ENCODE results near the gene CHN1.

Gene CHN1

GRCh38 chr2:174918886-174919526 lies 86.2 kb downstream of the CHN1 start:
- Histone ChIP-seq H4K20me1 (ENCODE audit: control insufficient read depth, insufficient read depth, low read depth, low read length) (no peaks in the 10 kb centered on the region), H3K4me2 (ENCODE audit: low read length) (no peak overlapping the region), H3K9me3 (ENCODE audit: control insufficient read depth, insufficient read depth, low read length) (no peaks in the 10 kb centered on the region), H3K27me3 (ENCODE audit: control insufficient read depth, low read length) (0 out of 2 replicates have a peak, but pooled peaks cover 3% of the 10 kb centered on the region), H3K27ac (ENCODE audit: low read depth, low read length) (no peak overlapping the region), H3K9me2 (replicated peaks; ENCODE audit: control insufficient read depth, low read length) (no peaks in the 10 kb centered on the region), H3K36me3 (ENCODE audit: control insufficient read depth, low read length) (no peaks in the 10 kb centered on the region), H3K4me3 (ENCODE audit: low read length) (no peak overlapping the region), H3F3A (ENCODE audit: control insufficient read depth, insufficient read depth) (no peaks in the 10 kb centered on the region), H3K79me2 (ENCODE audit: control insufficient read depth, low read length) (no peaks in the 10 kb centered on the region), H3K4me1 (ENCODE audit: control insufficient read depth, low read length) (no peaks in the 10 kb centered on the region)
- no peak for TF ChIP-seq CTCF (IDR thresholded peaks at IDR 0.05; ENCODE audit: low read depth, low read length, poor library complexity, severe bottlenecking)
- no peak for TF ChIP-seq EZH2phosphoT487 (IDR thresholded peaks at IDR 0.05; ENCODE audit: borderline replicate concordance, low read length)

- no peak overlapping the region for H3K4me3 ChIP-seq (ENCODE audit: low read length)
- TF ChIP-seq EZH2phosphoT487 (IDR thresholded peaks at IDR 0.05; ENCODE audit: borderline replicate concordance, low read length) (no peak), CTCF (IDR thresholded peaks at IDR 0.05; ENCODE audit: low read depth, low read length, poor library complexity, severe bottlenecking) (no peak)
- H4K20me1 ChIP-seq (ENCODE audit: control insufficient read depth, insufficient read depth, low read depth, low read length): no peaks in the 10 kb centered on the region
- no peaks in the 10 kb centered on the region for H3K9me3 ChIP-seq (ENCODE audit: control insufficient read depth, insufficient read depth, low read length)
- no peak overlapping the region for H3K27ac ChIP-seq (ENCODE audit: low read depth, low read length)
- H3K79me2 ChIP-seq (ENCODE audit: control insufficient read depth, low read length): no peaks in the 10 kb centered on the region
- H3K4me2 ChIP-seq (ENCODE audit: low read length): no peak overlapping the region
- H3K4me1 ChIP-seq (ENCODE audit: control insufficient read depth, low read length): no peaks in the 10 kb centered on the region
- peaks cover 3% of the 10 kb centered on the region; the same call in 1 of the 2 replicates for H3K27me3 ChIP-seq (ENCODE audit: control insufficient read depth, low read length)
- H3F3A ChIP-seq (ENCODE audit: control insufficient read depth, insufficient read depth): no peaks in the 10 kb centered on the region
- no peaks in the 10 kb centered on the region for H3K36me3 ChIP-seq (ENCODE audit: control insufficient read depth, low read length)
- no peaks in the 10 kb centered on the region for H3K9me2 ChIP-seq (replicated peaks; ENCODE audit: control insufficient read depth, low read length)
Measured at GRCh38 chr2:174916270-174916930, 88.8 kb downstream of the CHN1 start.

- no peaks in the 10 kb centered on the region for H3K9me2 ChIP-seq (replicated peaks; ENCODE audit: control insufficient read depth, low read length)
- no peak overlapping the region for H3K4me2 ChIP-seq (ENCODE audit: low read length)
- peaks cover 2% of the 10 kb centered on the region; the same call in 1 of the 2 replicates for H3K27me3 ChIP-seq (ENCODE audit: control insufficient read depth, low read length)
- no peak overlapping the region for H3K27ac ChIP-seq (ENCODE audit: low read depth, low read length)
- H3K9me3 ChIP-seq (ENCODE audit: control insufficient read depth, insufficient read depth, low read length): no peaks in the 10 kb centered on the region
- H3K4me1 ChIP-seq (ENCODE audit: control insufficient read depth, low read length): no peaks in the 10 kb centered on the region
- no peaks in the 10 kb centered on the region for H3F3A ChIP-seq (ENCODE audit: control insufficient read depth, insufficient read depth)
- TF ChIP-seq CTCF (IDR thresholded peaks at IDR 0.05; ENCODE audit: low read depth, low read length, poor library complexity, severe bottlenecking): no peak
- TF ChIP-seq EZH2phosphoT487 (IDR thresholded peaks at IDR 0.05; ENCODE audit: borderline replicate concordance, low read length): no peak
- H3K79me2 ChIP-seq (ENCODE audit: control insufficient read depth, low read length): no peaks in the 10 kb centered on the region
- H4K20me1 ChIP-seq (ENCODE audit: control insufficient read depth, insufficient read depth, low read depth, low read length): no peaks in the 10 kb centered on the region
- no peaks in the 10 kb centered on the region for H3K36me3 ChIP-seq (ENCODE audit: control insufficient read depth, low read length)
- no peak overlapping the region for H3K4me3 ChIP-seq (ENCODE audit: low read length)
Measured at GRCh38 chr2:174914853-174915760, 90.1 kb downstream of the CHN1 start.
